WTC11 (cell line): ENCODE data around the gene ATP1B3. TPM values are rescaled to one million over a fixed set of nuclear protein-coding genes. Genes with fewer than 3 reads are reported as not detected.

ENCODE experiments used
- ATAC-seq: fragments of 200-7000 bp; cut with Tn5 transposase; 2 replicates; pipeline ENCODE4 v1.10.0; 2021; ENCODE audit warnings: mild to moderate bottlenecking, moderate library complexity
- Bru-seq: library from RNA; stranded (reverse); fragments of 400-500 nt; gene quantifications from one replicate; lab custom pipeline; 2021; lab: Mats Ljungman, UMichigan
- CTCF ChIA-PET: fragments of 300-600 bp; sonication (Branson Sonifier 250); formaldehyde crosslinking; loops from one replicate; lab custom pipeline; 2021; ENCODE audit warnings: antibody characterized with exemption; lab: Charles Lee
- POLR2A ChIA-PET: fragments of 350-600 bp; sonication (Branson Sonifier 250); formaldehyde crosslinking; loops from one replicate; lab custom pipeline; 2021; ENCODE audit warnings: antibody characterized with exemption; lab: Charles Lee
- DNase-seq: peaks from one replicate; pipeline ENCODE4 v3.0.0; 2021; ENCODE audit warnings: low spot score
- H3K27ac Mint-ChIP-seq: 2 replicates; pipeline ENCODE4 v1.8.0; 2021; ENCODE audit warnings: mixed read lengths
- H3K27me3 Mint-ChIP-seq: 2 replicates; pipeline ENCODE4 v1.8.0; 2021; ENCODE audit warnings: low read depth, mild to moderate bottlenecking, moderate library complexity, mixed read lengths
- H3K36me3 Mint-ChIP-seq: 2 replicates; pipeline ENCODE4 v1.8.0; 2021; ENCODE audit warnings: mixed read lengths
- H3K4me1 Mint-ChIP-seq: 2 replicates; pipeline ENCODE4 v1.8.0; 2022; ENCODE audit warnings: mixed read lengths
- H3K4me3 Mint-ChIP-seq: 2 replicates; pipeline ENCODE4 v1.8.0; 2021; ENCODE audit warnings: mild to moderate bottlenecking, moderate library complexity, mixed read lengths
- H3K9me3 Mint-ChIP-seq: 2 replicates; pipeline ENCODE4 v1.8.0; 2021; ENCODE audit warnings: mixed read lengths
- AR ChIP-seq: fragments of 250-450 bp; sonication (Bioruptor Pico); IDR thresholded peaks from 2 replicates; pipeline ENCODE4 v1.9.0; 2021; ENCODE audit warnings: mild to moderate bottlenecking
- ARID4B ChIP-seq: sonication (generic); formaldehyde crosslinking; IDR thresholded peaks from 2 replicates; pipeline ENCODE4 v1.8.0; 2023; ENCODE audit warnings: missing genetic modification reagents, mild to moderate bottlenecking, borderline replicate concordance
- EMX1 ChIP-seq: fragments of 250-450 bp; sonication (Bioruptor Pico); IDR thresholded peaks from 2 replicates; pipeline ENCODE4 v1.8.0; 2021; ENCODE audit warnings: mild to moderate bottlenecking
- ESRRA ChIP-seq: sonication (generic); formaldehyde crosslinking; IDR thresholded peaks from 2 replicates; pipeline ENCODE4 v1.8.1; 2022; ENCODE audit warnings: mild to moderate bottlenecking, missing genetic modification reagents, borderline replicate concordance
- FOXK1 ChIP-seq: sonication (generic); formaldehyde crosslinking; IDR thresholded peaks from 2 replicates; pipeline ENCODE4 v1.8.0; 2022; ENCODE audit warnings: mild to moderate bottlenecking, moderate library complexity, missing genetic modification reagents
- GABPB1 ChIP-seq: sonication (generic); formaldehyde crosslinking; IDR thresholded peaks from 2 replicates; pipeline ENCODE4 v1.8.1; 2023; ENCODE audit warnings: mild to moderate bottlenecking, missing genetic modification reagents
- JUN ChIP-seq: sonication (generic); formaldehyde crosslinking; IDR thresholded peaks from 2 replicates; pipeline ENCODE4 v1.8.0; 2023; ENCODE audit warnings: mild to moderate bottlenecking, missing genetic modification reagents
- MYBL2 ChIP-seq: sonication (generic); formaldehyde crosslinking; IDR thresholded peaks from 2 replicates; pipeline ENCODE4 v1.8.1; 2023; ENCODE audit warnings: mild to moderate bottlenecking, moderate library complexity, missing genetic modification reagents
- NR1H2 ChIP-seq: sonication (generic); formaldehyde crosslinking; IDR thresholded peaks from 2 replicates; pipeline ENCODE4 v1.9.0; 2021; ENCODE audit warnings: mild to moderate bottlenecking, moderate library complexity, missing genetic modification reagents
- SMAD3 ChIP-seq: sonication (generic); formaldehyde crosslinking; IDR thresholded peaks from 2 replicates; pipeline ENCODE4 v1.8.0; 2022; ENCODE audit warnings: missing genetic modification reagents, mild to moderate bottlenecking, borderline replicate concordance
- SOX15 ChIP-seq: fragments of 250-450 bp; sonication (Bioruptor Pico); IDR thresholded peaks from 2 replicates; pipeline ENCODE4 v1.9.0; 2021; ENCODE audit warnings: mild to moderate bottlenecking
- ZNF281 ChIP-seq: sonication (generic); formaldehyde crosslinking; IDR thresholded peaks from 2 replicates; pipeline ENCODE4 v1.8.0; 2023; ENCODE audit warnings: mild to moderate bottlenecking, missing genetic modification reagents
- ZNF423 ChIP-seq: fragments of 250-450 bp; sonication (Bioruptor Pico); IDR thresholded peaks from 2 replicates; pipeline ENCODE4 v2.1.2; 2022; ENCODE audit warnings: mild to moderate bottlenecking, moderate library complexity
- long read RNA-seq, 3 experiments: library from RNA in 1 of 3; library from capped mRNA in 1 of 3; library from polyadenylated mRNA in 1 of 3; unstranded in 2 of 3; stranded (forward) in 1 of 3; transcript quantifications; one replicate each; pipeline ENCODE4 v2.0.0, GENCODE V29; 2021
- total RNA-seq: library from RNA; stranded (reverse); gene quantifications from 3 replicates; pipeline ENCODE4 v1.2.3, GENCODE V29; 2021
- TF ChIP-seq, protein P1 (sequence below): sonication (generic); formaldehyde crosslinking; IDR thresholded peaks from 2 replicates; pipeline ENCODE4 v1.8.1; 2022; ENCODE audit warnings: low read depth, missing genetic modification reagents, borderline replicate concordance
- TF ChIP-seq, protein P2 (sequence below): fragments of 250-450 bp; sonication (Bioruptor Pico); IDR thresholded peaks from 2 replicates; pipeline ENCODE4 v1.9.0; 2021; ENCODE audit warnings: mild to moderate bottlenecking
- TF ChIP-seq, protein P3 (sequence below): sonication (generic); formaldehyde crosslinking; IDR thresholded peaks from 2 replicates; pipeline ENCODE4 v1.8.0; 2022; ENCODE audit warnings: mild to moderate bottlenecking, missing genetic modification reagents
- TF ChIP-seq, protein P4 (sequence below): fragments of 250-450 bp; sonication (Bioruptor Pico); conservative IDR thresholded peaks from 2 replicates; pipeline ENCODE4 v1.9.0; 2021; ENCODE audit warnings: mild to moderate bottlenecking

ATP1B3 gene
- total RNA-seq (189 to 239 TPM (median 212 TPM) in 3 replicates), Bru-seq, nascent RNA (percentile 92 among the genes with signal in this experiment)
- long read RNA-seq, experiment 1, transcript ATP1B3-201 (7 exons, 1,811 nt) = major isoform, 592 of 657 reads
- long read RNA-seq, experiment 1, partial matches to known transcripts = 16 of 657 reads
- long read RNA-seq, experiment 1, other reads (novel, unspliced or antisense) = 47 of 657 reads
- long read RNA-seq, experiment 2, transcript ATP1B3-208 (2 exons, 229 nt) = minor isoform, 8 of 400 reads
- long read RNA-seq, experiment 2, transcript ATP1B3-201 (7 exons, 1,811 nt) = major isoform, 289 of 400 reads
- long read RNA-seq, experiment 2, partial matches to known transcripts = 53 of 400 reads
- long read RNA-seq, experiment 2, other reads (novel, unspliced or antisense) = 50 of 400 reads
- long read RNA-seq, experiment 3, transcript ATP1B3-201 (7 exons, 1,811 nt) = major isoform, 12 of 21 reads
- long read RNA-seq, experiment 3, partial matches to known transcripts = 2 of 21 reads
- long read RNA-seq, experiment 3, other reads (novel, unspliced or antisense) = 7 of 21 reads

DNA sequence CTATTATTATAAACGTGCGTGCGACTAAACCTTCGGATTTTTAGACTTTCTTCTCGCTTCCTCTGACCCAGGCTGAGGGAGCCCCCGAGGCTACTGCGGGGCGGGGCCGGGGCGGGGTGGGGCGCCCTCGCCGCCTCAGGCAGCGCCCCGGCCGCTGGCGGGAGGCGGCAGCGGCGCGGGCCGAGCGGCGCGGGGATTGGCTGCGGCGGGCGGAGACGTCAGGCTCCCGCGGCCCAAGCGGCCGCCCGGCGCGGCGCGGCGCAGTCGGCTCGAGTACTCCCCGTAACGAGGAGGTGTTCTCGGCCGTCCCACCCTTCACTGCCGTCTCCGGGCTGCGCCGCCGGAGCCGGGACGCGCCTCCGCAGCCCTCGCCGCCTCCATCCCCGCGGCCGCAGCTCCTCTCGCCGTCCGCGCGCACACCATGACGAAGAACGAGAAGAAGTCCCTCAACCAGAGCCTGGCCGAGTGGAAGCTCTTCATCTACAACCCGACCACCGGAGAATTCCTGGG is at the start of gene ATP1B3:
ATP1B3 (plus strand) TSS at position 263 of the 510 bp plus-strand sequence; CDS start at position 422, 159 bp downstream.
- peak; percentile 76 for DNase-seq
- H3K27me3 Mint-ChIP-seq = no peaks in the 10 kb centered on the region
- peak within 1 kb of the TSS; percentile 91 for H3K4me3 Mint-ChIP-seq
- H3K4me1 Mint-ChIP-seq = peaks cover 33% of the 10 kb centered on the region
- ATAC-seq = peak; percentile 79
- CTCF ChIA-PET = interaction anchor here (0.6 to 1.9 kb wide), 5 partner anchors 79 to 231 kb away, joined by 3 to 6 read pairs (median 3); no protein-coding TSS in a partner anchor
- H3K36me3 Mint-ChIP-seq = peaks cover 13% of the 10 kb centered on the region
- POLR2A ChIA-PET = interaction anchor here (0.8 kb wide), 1 partner anchor 79 kb away, joined by 4 read pairs; no protein-coding TSS in a partner anchor
- H3K9me3 Mint-ChIP-seq = no peaks in the 10 kb centered on the region; the same call in 1 of the 2 replicates
- H3K27ac Mint-ChIP-seq = peak within 1 kb of the TSS; percentile 94
- TF ChIP-seq JUN (no peak), SOX15 (CRISPR knock-in tag) (no peak), NR1H2 (CRISPR knock-in tag) (no peak), GABPB1 (no peak), MYBL2 (CRISPR knock-in tag) (peak; percentile 66; the same call in 1 of the 2 replicates), ZNF281 (CRISPR knock-in tag) (no peak), SMAD3 (CRISPR knock-in tag) (0 out of 2 replicates have a peak, but pooled peaks have one; percentile 23), ZNF423 (CRISPR knock-in tag) (peak; percentile 43; the same call in 1 of the 2 replicates), EMX1 (no peak), ARID4B (0 out of 2 replicates have a peak, but pooled peaks have one; percentile 24), ESRRA (CRISPR knock-in tag) (no peak), AR (CRISPR knock-in tag) (no peak), FOXK1 (CRISPR knock-in tag) (0 out of 2 replicates have a peak, but pooled peaks have one; percentile 12)
- TF ChIP-seq, protein P1, sequence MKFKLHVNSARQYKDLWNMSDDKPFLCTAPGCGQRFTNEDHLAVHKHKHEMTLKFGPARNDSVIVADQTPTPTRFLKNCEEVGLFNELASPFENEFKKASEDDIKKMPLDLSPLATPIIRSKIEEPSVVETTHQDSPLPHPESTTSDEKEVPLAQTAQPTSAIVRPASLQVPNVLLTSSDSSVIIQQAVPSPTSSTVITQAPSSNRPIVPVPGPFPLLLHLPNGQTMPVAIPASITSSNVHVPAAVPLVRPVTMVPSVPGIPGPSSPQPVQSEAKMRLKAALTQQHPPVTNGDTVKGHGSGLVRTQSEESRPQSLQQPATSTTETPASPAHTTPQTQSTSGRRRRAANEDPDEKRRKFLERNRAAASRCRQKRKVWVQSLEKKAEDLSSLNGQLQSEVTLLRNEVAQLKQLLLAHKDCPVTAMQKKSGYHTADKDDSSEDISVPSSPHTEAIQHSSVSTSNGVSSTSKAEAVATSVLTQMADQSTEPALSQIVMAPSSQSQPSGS = 0 out of 2 replicates have a peak, but pooled peaks have one; percentile 19
- TF ChIP-seq, protein P2, sequence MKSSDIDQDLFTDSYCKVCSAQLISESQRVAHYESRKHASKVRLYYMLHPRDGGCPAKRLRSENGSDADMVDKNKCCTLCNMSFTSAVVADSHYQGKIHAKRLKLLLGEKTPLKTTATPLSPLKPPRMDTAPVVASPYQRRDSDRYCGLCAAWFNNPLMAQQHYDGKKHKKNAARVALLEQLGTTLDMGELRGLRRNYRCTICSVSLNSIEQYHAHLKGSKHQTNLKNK (CRISPR knock-in tag) = no peak
- TF ChIP-seq, protein P3, sequence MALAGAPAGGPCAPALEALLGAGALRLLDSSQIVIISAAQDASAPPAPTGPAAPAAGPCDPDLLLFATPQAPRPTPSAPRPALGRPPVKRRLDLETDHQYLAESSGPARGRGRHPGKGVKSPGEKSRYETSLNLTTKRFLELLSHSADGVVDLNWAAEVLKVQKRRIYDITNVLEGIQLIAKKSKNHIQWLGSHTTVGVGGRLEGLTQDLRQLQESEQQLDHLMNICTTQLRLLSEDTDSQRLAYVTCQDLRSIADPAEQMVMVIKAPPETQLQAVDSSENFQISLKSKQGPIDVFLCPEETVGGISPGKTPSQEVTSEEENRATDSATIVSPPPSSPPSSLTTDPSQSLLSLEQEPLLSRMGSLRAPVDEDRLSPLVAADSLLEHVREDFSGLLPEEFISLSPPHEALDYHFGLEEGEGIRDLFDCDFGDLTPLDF (CRISPR knock-in tag) = no peak
- TF ChIP-seq, protein P4, sequence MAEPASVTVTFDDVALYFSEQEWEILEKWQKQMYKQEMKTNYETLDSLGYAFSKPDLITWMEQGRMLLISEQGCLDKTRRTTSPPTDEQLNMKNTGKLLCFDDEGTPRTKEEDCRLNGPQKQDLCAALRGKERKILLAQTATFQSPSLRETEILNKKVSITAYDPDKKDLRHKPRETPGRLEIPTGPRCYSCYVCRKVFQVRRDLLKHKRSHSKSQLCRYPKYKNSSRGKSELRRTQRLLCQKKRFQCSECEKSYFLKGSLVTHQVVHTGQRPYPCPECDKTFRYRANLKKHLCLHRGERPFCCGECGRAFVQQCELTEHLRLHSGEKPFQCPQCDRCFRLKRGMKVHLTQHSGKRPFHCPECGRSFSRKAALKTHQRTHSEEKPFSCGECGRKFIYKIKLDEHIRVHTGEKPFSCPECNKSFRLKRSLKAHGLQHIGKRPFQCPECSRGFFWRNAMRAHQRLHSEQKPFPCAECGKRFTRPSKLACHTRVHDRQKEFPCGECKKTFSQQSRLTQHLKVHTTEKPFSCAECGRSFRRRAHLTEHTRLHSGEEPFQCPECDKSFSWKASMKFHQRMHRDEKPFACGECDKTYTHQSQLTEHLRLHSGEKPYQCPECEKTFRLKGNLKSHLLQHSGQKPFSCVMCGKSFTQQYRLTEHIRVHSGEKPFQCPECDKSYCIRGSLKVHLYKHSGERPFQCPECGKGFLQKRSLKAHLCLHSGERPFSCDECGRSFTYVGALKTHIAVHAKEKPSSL (CRISPR knock-in tag) = no peak
